RWPE2 (cell line): ENCODE measurements around the gene SEC24D.
A peak's percentile ranks its signal among the peaks of the same experiment; 100 is the strongest.
"Not testable (repeated sequence)": the region's sequence is repeated elsewhere in the genome, so short reads cannot be mapped to it uniquely, and the experiment has no call there.

Experiments used
- ATAC-seq: fragments of 200-7000 bp; cut with Tn5 transposase; 3 replicates; pipeline ENCODE4 v1.9.1; 2021; ENCODE audit warnings: low read depth
- DNase-seq: peaks from one replicate; pipeline ENCODE4 v3.0.0-alpha.2; 2020; ENCODE audit warnings: low spot score
- H3K27ac ChIP-seq: fragments of 450-650 bp; 2 replicates; pipeline ENCODE4 v1.5.1; 2017; ENCODE audit warnings: mild to moderate bottlenecking; ENCODE audit not compliant: poor library complexity, severe bottlenecking
- H3K27me3 ChIP-seq: fragments of 250-450 bp; sonication (Bioruptor Pico); 2 replicates; pipeline ENCODE4 v1.5.1; 2021; ENCODE audit warnings: mild to moderate bottlenecking, moderate library complexity; ENCODE audit not compliant: insufficient read depth, poor library complexity, severe bottlenecking
- H3K36me3 ChIP-seq: fragments of 250-450 bp; sonication (Bioruptor Pico); 2 replicates; pipeline ENCODE4 v1.5.1; 2020; ENCODE audit warnings: low read depth, mild to moderate bottlenecking, moderate library complexity
- H3K4me1 ChIP-seq: fragments of 250-450 bp; sonication (Bioruptor Pico); 2 replicates; pipeline ENCODE4 v1.5.1; 2021; ENCODE audit warnings: mild to moderate bottlenecking, moderate library complexity; ENCODE audit not compliant: insufficient read depth, poor library complexity, severe bottlenecking
- H3K4me3 ChIP-seq: fragments of 250-450 bp; sonication (Bioruptor Pico); 2 replicates; pipeline ENCODE4 v1.5.1; 2021; ENCODE audit warnings: mild to moderate bottlenecking, moderate library complexity; ENCODE audit not compliant: severe bottlenecking
- H3K9me3 ChIP-seq: fragments of 250-450 bp; sonication (Bioruptor Pico); 2 replicates; pipeline ENCODE4 v1.5.1; 2021; ENCODE audit warnings: mild to moderate bottlenecking, moderate library complexity; ENCODE audit not compliant: severe bottlenecking
- CTCF ChIP-seq: fragments of 450-650 bp; IDR thresholded peaks from one replicate; pipeline ENCODE4 v1.5.1; 2017; ENCODE audit warnings: mild to moderate bottlenecking, moderate library complexity; ENCODE audit not compliant: poor library complexity, severe bottlenecking

The SEC24D gene

GRCh38 chr4:118776955-118777640, 58.8 kb downstream of the SEC24D start:
- not testable (repeated sequence) for H3K4me3 ChIP-seq, ATAC-seq, DNase-seq

DNA sequence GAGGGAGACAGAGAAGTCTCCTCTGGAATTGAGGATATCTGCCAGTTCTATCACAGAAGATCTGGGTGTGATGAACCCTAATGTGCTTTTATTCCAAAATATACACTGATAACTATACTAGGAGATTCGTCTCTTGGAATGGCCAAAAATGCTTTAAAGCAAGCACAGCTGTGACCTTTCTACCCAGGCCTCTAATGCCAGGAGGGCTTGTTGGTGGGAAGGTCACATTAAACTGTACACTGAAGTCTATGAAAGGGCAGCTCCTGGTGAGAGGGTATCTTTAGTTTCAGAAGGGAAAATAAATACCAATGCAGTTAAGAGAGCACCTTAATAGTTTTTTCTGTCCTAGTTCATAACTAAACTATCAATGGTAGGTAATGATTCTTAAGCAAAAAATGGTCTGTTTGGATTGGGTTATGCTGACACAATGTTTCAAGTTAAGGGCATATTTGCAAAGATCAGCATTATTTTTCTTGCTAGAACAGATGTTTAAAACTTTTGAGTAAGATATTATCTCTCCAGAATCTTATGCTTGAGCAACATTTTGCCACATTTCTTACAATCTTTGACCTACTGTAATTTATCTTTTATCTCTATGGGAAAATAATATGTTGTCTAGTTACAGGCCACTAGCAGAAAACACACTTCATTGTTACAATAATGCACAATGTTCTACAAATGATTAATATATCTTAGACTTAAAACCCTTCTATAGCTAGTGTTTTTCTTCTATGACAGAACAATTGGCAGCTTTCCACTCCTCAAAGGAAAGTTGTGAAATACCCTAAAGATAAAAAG, 59.6 kb downstream of the SEC24D start:
- Histone ChIP-seq H3K4me3 (no peak overlapping the region), H3K36me3 (peaks cover 4% of the 10 kb centered on the region; the same call in 1 of the 2 replicates), H3K4me1 (peaks cover under 1% of the 10 kb centered on the region), H3K27ac (no peak overlapping the region), H3K9me3 (no peaks in the 10 kb centered on the region), H3K27me3 (no peaks in the 10 kb centered on the region)
- DNase-seq (no peak), ATAC-seq (no peak)
- no peak for TF ChIP-seq CTCF

More at GRCh38 chr4:118776955-118777640, 58.8 kb downstream of the SEC24D start:
- not testable (repeated sequence) for H3K9me3 ChIP-seq, H3K4me1 ChIP-seq, H3K27ac ChIP-seq, H3K27me3 ChIP-seq, H3K36me3 ChIP-seq

GRCh38 chr4:118775405-118775804, 60.5 kb downstream of the SEC24D start:
- no peaks in the 10 kb centered on the region for H3K9me3 ChIP-seq

DNA sequence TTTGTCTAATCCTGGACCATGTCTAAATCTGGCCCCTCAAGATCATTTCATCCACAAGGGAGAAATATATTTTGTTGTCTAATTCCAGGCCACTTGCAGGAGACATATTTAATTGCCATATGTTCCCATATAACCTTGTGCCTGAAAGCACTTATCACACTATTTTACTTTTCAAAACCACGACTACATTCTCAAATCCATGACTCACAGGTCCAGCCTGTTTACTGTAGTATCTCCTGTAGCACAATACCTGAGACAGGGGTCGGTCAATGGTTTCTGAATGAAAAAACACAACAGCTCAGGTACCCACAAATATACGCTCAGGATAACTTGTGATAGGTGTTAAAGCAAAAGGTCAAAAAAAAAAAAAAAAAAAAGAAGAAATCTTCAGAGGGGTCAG, 60.9 kb downstream of the SEC24D start:
- DNase-seq (no peak), ATAC-seq (peak; percentile 30; the same call in 1 of the 3 replicates)
- Histone ChIP-seq H3K27me3 (no peaks in the 10 kb centered on the region), H3K9me3 (no peaks in the 10 kb centered on the region), H3K27ac (no peak overlapping the region), H3K4me1 (peaks cover 11% of the 10 kb centered on the region), H3K36me3 (peaks cover 9% of the 10 kb centered on the region), H3K4me3 (no peak overlapping the region)
- TF ChIP-seq CTCF: no peak

More at GRCh38 chr4:118775405-118775804, 60.5 kb downstream of the SEC24D start:
- Histone ChIP-seq H3K27me3 (no peaks in the 10 kb centered on the region), H3K4me1 (peaks cover 10% of the 10 kb centered on the region), H3K4me3 (no peak overlapping the region), H3K36me3 (peaks cover 6% of the 10 kb centered on the region; the same call in 1 of the 2 replicates), H3K27ac (no peak overlapping the region)
- DNase-seq: no peak
- TF ChIP-seq CTCF: no peak
- ATAC-seq: no peak

DNA sequence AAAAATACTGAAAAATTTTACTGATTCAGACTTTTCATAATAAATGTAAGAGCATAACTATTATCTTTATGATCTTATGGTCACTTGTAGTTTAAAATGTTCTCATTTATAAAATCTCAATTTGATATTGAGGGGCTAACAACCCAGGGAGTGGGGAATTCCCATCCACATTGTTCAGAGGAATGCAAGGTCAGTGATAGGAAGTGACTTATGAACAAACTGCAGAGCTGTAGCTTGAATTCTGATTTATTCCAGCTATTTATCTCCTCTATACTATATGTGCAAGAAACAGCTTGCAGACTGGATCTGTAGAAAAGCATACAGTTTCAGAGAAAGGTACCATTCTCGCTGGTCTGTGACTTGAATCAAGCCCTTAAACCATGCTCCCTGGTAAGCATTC, 61.6 kb downstream of the SEC24D start:
- H3K27me3 ChIP-seq: no peaks in the 10 kb centered on the region
- no peak for TF ChIP-seq CTCF
- H3K4me1 ChIP-seq: peaks cover 11% of the 10 kb centered on the region
- no peak overlapping the region for H3K27ac ChIP-seq
- H3K4me3 ChIP-seq: no peak overlapping the region
- DNase-seq (no peak), ATAC-seq (no peak)
- H3K9me3 ChIP-seq: no peaks in the 10 kb centered on the region
- peaks cover 15% of the 10 kb centered on the region for H3K36me3 ChIP-seq
